ENCODE measurements around the gene UBA6.
"Not testable (repeated sequence)": the region's sequence is repeated elsewhere in the genome, so short reads cannot be mapped to it uniquely, and the experiment has no call there.

UBA6 gene

DNA sequence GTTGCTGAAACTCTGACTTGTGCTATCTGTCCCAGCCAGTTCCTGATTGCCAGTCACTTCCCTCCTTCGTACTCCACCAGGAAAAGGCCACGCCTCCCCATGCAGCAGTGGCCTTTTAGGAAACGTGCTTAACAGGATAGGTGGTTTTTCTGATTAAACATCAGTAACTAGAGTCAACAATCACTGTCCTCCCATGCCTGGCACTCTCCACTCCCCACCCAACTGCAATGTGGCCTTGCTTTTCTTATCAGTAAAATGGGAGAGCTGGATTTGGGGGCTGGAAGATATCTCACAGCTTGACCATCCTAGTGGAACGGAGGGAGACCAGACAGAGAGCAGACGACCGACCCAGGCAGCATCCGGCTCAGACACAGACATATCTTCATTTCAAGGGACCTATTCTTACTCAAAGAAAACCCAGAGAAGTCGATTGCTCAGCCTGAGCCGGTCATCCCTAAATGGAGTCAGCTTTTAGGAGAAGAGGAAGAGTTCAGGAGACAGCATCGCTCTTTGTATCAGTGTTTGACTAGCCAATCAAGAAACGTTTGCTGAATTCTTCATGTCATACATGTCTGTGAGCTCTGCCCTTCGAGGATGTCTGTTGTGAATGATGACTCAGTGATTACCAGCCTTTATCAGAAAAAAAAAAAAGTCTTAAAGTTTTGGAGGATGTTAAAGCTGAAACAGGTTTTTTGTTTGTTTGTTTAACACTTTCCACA is 12.7 kb upstream of the UBA6 start:
- no peak for DNase-seq (ENCODE audit: low read depth)

DNA sequence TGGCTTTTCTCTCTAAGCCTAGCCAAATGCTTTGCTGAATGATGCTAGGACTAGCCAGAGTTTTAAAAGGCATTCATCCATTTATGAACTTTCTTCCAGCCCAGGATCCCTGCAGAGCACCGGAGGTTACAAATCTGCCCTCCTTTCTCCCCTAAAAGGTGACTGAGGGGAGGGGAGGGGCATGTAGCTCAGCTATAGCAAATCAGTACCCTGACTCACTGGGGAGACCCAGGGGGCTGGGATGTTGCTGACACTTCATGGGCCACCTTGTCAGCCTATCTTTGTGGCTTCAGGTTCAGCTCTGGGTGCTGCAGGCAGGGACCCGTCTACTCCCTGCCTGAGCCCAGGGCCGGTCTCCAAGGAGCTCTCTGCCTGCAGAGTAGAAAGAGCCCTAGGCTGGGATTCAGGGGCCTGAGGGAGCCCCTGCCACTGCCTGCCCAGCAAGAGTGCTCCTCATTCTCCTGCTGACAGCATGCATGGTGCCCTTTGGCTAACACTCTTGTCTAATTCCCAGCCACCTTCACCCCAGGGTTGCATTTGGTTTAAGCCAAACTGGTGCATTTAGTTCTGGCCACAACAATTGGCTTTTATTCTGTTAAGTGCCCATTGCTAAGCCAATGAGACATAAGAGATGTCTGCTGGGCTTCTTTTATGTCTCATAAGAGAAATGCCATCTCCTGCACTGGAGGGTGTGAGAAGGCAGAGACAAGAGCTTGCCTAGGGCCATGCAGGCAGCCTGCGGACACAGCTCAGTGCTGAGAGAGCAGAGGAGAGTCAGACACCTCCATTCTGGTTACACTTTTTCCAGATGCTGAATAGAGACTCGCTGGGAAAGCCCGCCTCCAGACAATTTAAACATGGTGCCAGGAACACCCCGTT is 11.9 kb upstream of the UBA6 start:
- no peak for DNase-seq (ENCODE audit: low read depth)

DNA sequence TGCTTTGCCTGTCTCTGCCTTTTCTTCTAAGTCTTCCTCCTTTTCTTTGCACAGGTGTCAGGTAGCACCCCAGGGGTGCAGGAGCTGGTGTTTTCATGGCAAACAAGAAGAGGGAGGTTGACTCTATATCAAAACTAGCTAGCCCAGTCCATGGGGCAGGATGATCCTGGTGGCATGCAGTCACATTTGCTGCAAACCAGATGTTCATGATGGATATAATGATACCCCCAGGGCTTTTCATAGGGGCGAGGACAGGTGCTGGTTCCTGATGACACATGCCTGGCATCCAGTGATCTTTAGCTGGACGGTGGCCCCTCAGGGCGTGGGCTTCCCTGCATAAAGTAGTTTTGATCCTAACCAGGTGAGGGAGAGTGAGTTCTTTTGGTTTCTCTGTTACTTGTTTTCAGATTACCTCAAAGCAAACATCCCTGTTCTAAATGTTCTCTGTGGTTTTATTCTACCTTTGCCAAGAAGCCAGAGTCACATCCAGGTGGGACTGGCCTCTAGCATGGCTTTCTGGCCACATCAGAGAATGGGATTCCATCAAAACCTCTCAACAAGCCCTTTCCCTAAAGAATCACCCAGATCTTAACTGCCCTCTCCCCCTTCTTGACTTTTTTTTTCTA is 11.2 kb upstream of the UBA6 start:
- DNase-seq (ENCODE audit: low read depth) = no peak

DNA sequence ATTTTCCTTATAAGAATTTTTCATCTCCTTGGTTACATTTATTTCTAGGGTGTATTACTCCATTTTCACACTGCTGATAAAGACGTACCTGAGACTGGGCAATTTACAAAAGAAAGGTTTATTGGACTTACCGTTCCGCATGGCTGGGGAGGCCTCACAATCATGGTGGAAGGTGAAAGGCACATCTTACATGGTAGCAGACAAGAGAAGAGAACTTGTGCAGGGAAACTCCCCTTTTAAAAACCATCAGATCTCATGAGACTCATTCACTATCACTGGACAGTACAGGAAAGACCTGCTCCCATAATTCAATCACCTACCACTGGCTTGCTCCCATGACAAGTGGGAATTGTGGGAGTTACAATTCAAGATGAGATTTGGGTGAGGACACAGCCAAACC is 5.7 kb upstream of the UBA6 start:
- not testable (repeated sequence) for DNase-seq (ENCODE audit: low read depth)

DNA sequence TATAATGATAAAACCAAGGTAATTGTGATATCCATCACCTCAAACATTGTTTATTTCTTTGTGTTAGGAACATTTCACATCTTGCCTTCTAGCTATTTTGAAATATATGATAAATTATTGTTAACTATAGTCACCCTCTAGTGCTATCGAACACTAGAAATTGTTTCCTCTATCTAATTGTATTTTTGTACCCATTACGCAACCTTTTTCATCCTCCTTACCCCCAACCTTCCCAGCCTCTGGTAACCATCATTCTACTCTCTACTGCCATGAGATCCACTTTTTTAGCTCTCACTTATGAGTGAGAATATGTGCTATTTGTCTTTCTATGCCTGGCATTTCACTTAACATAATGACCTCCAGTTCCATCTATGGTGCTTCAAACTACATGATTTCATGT is 3.9 kb upstream of the UBA6 start:
- no peak for DNase-seq (ENCODE audit: low read depth)

DNA sequence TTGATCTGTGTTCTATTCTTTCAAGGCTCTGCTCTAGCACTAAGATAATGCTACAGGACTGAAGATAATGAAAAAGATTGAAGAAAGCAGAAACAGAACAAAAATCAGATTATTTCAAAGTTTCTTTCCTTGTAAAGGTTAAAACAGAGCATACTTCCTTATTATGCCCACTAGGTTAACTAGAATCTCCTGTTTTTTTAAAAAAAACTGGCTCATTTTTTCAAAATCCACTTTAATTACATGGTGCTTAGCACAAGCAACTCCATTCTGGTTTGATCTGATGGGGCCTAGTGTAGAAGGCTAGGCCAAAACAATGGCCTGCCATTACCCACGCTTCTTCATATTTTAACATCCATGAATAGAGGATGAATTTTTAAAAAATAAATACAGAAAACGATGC is 1.2 kb upstream of the UBA6 start:
- no peak for DNase-seq (ENCODE audit: low read depth)

DNA sequence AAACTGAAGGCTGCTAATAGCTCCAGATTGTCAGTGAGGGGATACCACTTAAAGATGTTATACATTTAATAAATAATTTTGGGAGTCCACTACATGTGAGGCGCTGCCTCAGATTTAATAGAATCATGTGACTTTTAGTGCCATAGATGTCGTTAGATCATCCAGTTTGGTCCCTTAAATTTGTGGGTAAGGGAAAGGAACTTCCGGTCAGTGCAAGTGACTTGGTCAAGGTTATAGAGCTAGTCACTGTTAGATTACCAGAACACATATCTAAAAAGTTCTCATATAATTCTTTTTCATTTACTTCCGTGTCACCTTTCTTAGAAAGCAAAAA is 529 bp upstream of the UBA6 start:
- DNase-seq (ENCODE audit: low read depth) = no peak

DNA sequence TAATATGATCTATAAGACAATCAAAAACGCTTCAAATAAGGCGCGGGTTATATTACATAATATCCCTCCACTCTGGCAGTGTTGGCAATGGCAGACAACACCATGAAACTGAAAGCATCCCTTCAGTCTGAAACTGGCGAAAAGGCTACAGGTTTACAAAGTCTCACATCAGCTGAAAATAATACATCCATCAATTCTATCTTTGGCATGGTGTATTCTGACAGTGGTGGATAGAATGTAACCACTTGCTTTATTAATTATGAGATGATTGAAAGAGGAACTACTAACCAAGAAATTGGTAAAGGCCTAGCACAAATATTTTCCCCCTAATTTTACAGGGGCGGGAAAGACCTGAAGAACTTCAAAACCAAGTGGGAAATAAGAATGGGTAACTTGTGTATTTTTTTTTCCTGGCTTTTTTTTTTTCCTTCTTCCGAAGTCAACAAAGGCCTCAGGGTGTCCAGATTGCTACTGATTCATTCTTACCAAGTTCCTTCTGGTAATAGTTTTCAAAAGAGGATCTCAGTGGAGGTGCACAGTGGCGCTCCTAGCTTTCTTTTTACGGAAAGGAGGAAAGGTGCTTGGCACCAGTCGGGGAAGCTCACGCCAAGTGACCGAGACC is 728 bp downstream of the UBA6 start:
- no peak for DNase-seq (ENCODE audit: low read depth)

DNA sequence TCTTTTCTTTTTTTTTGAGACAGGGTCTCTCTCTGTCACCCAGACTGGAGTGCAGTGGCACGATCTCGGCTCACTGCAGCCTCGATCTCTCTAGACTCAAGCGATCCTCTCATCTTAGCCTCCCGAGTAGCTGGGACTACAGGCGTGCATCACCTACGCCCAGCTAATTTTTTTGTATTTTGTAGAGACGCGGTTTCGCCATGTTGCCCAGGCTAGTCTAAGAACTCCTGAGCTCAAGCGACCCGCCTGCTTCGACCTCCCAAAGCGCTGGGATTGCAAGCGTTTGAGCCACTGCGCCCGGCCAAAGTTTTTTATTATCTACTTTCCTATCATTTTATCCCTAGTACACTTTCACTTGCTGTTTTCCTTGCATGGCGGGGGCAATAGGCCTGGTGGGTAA is 1.4 kb downstream of the UBA6 start:
- DNase-seq (ENCODE audit: low read depth) = no peak

DNA sequence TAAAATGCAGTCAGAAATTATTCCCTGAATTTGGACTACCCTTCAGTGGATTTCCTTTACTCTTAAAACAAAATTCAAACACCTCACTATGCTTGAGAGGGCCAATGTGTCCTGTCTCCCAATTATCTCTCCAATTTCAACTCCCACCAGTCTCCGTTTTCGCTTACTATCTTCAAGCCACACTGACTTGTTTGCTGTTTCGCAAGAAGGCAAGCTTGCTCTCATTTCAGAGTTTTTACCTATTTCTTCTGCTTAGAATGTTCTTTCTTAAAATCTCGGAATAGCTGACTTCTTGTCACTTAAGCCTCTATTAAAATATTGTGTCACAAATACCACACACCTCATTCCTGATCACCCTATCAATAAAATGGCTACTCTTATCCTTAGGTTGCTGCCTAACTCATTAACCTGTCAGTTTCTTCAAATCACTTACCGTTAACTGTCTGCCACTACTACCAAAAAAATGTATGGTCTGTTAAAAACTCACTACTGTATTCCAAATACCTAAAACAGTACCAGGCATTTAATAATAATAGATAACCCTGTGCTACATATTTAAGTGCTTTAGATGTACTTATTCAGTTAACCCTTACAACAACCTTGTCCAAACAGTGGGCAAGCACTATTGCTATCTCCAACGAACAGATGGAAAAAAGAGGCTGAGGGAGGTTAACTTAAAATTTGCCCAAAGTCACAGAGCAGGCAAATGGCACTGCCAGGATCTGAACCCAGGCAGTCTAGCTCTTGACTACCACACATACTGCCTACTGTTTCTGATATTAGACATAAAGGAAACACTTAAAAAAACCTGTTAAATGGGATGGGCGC is 2.9 kb downstream of the UBA6 start:
- DNase-seq (ENCODE audit: low read depth) = no peak

DNA sequence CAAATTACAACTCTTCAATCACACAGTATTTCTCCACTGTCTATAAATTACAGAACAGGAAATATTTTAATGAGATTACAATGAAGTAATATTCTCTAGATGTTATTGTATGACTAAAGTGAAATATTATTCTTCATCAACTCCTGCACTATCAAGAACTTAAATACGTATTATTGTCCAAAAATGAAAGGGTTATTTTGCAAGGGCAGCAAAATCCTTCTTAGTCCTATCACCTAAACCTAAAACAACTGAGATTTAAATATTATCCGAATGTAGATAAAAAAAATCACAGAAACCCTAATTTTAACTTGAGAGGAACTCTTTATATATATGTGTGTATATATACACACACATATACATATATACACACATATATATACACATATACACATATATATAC is 4.9 kb downstream of the UBA6 start:
- no peak for DNase-seq (ENCODE audit: low read depth)

DNA sequence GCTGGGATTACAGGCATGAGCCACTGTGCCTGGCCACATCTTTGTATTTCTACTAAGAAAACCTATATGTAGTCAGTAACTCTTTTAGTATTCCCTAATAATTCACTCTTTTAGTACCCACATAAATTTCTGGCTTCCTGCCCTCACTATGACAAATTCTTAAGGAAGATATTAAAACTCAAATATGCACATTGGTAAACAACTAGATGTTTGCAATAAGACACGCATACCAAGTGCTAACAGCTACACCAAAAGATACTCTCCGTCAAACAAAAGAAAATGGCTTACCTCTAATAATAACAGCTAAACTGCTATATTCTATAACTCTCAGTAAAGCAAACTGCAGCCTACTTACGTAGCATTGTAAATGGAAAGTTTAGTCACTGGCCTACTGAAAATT is 6.3 kb downstream of the UBA6 start:
- no peak for DNase-seq (ENCODE audit: low read depth)

DNA sequence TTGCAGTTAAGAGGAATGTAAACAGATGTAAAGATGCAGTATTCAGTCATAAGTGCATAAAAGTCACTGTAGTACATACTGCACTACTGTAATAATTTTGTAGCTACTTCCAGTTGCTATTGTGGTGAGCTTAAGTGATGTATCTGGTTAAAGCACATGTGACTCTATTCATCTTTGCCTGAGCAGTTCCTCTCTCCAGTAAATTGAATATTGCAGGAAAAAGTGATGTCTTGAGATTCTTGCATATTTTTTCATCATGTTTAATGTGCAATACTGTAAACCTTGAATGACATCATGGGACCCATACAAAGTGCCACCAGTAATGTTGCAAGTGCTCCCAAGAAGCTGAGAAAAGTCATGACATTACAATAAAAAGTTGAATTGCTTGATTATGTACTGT is 9.6 kb downstream of the UBA6 start:
- DNase-seq (ENCODE audit: low read depth) = no peak

DNA sequence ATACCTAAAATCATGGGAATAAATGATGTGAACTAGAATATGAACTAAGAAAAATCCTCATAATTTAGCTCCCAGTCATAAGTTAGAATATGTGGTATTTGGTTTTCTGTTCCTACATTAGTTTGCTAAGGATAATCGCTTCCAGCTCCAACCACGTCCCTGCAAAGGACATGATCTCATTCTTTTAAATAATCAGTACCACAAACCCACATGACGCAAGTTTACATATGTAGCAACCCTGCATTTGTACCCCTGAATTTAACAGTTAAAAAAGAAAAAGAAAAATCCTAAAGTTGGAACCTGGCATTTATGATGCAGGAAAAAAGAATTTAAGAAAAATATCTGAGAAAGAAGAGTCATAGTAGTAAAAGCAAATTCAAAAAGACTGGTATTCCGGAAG is 13.3 kb downstream of the UBA6 start:
- no peak for DNase-seq (ENCODE audit: low read depth)

DNA sequence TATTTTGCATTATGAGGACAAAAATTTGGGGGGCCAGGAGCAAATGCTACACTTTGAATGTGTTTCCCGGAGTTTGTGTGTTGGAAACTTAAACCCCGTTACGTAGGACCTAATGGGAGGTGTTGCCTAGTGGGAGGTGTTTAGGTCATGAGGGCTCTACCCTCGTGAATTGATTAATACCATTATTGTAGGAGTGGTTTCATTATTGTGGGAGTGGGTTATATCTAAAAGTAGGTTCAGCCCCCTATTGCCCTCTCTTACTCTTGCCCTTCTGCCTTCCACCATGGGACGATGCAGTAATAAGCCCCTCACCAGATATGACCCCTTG is 15.5 kb downstream of the UBA6 start:
- no peak for DNase-seq (ENCODE audit: low read depth)

DNA sequence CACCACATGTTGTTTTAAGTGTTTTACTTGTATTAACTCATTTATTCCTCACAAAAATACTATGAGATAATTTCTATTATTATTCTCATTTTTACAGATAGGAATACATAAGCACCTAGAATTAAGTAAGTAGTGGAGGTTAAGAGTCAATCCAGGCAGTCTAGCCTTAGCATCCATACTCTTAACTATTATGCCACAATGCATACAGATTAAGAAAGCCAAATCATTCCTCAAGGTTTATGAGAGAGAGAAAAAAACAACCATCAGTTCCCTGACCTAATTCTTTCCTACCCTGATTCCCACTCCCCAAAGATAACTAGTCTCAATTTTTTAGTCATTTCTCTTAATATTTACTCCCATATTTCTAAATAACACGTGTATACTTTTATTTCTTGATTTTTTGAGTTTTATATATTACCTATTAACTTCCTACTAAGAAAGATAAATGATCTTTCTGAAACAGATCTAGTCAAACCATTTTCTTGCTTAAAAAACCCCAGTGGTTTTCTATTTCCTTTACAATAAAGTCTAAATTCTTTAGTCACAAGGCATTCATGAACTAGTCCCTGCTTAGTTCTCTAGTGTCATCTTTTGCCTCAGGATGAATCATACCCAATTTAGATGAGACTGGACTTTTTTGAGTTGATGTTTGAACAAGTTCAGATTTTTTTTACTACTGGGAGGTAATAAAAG is 16.0 kb downstream of the UBA6 start:
- DNase-seq (ENCODE audit: low read depth) = no peak

DNA sequence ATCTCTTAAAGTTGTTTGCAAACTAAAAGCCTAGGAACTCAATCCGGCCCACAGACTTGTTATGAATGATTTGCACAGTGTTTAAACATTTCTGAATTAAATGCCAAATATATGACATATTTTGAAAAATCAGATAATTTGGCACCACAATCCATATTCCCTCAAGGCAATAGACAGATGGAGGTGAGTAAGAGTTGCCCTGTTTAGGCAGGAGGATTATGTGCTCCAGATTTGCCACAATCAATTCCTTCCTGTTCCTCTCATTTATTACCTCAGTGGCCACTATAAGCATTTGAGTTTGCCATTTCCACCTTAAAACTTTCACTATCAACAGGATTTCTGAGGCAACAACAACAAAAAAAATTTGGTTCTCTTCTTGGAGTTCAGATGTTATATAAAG is 18.7 kb downstream of the UBA6 start:
- no peak for DNase-seq (ENCODE audit: low read depth)

DNA sequence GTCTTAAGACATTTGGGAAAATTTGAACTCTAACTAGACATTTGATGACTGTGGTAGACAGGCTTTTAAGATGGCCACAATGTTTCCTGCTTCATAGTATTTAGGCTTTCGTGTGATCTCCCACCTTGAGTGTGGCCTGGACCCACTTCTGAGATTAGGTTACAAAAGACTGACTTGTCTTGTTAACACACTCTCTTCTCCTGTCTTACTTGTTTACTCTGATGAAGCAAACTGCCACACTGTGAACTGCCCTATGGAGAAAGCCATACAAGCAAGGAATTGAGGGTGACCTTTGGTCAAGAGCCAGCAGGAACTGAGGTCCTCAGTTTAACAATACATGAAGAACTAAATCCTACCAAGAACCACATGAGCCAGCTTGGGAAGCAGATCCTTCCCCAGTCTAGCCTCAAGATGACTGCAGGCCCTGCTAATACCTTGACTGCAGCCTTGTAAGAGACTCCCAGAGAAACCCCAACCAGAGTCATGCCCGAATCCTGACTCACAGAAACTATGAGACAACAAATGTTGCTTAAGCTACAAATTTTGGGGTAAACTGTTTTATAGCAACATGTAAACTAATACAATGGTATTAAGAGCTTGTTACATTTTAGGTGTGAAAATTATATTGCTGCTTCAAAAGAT is 20.3 kb downstream of the UBA6 start:
- no peak for DNase-seq (ENCODE audit: low read depth)

DNA sequence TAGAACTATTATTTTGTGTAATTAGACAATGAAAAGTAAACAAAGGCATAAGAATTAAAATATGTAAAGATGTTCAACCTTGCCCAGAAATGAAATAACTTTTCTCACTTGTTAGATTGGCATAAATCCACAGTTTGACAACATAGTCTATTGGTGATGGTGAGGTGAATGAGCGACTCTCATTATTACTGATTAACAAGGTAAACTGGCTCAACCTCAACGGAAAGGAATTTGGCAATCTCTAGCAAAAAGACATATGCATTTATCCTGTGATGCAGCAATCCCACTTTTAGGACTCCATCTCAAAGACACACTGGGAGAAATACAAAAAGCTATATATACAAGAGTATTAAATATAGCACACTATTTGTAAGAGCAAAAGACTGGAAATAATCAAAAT is 22.3 kb downstream of the UBA6 start:
- DNase-seq (ENCODE audit: low read depth) = no peak

DNA sequence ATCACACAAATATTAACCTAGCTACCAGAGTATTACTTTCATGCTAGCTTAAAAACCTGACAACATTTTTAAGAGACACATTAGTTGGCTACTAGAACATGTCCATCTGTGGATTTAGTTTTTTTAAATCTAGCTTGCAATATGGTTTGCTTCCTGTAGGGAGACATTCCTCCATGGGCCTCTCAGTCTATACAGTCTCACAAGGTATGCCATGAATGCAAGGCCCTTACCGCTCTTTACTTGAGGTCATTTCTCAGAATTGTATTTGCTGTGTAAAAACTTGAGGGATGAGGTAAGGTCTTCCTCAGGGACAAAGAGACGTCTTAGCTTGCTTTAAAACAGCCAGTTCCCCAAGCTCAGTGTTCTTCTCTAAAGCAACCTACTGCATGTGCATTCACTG is 26.9 kb downstream of the UBA6 start:
- DNase-seq (ENCODE audit: low read depth) = no peak

DNA sequence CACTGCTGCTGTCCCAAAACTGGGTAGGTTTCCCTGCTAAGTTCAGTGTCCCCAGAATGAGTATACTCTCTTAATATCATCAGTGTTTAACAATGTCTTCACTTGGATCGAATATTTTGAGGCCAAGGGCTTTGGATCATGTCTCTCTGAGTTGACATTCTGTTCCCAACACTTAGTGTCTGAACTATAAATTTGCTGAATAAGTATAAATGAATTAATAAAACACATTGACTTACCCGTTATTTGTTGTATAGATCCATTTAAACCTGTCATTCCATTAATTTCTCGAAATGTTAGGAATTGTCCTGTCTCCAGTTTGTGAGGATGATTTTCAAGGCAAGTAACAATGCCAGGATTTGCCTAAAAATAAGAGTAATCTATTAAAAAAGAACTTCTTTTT is 32.6 kb downstream of the UBA6 start:
- no peak for DNase-seq (ENCODE audit: low read depth)

Measured in stimulated activated CD8-positive, alpha-beta memory T cell treated with anti-CD3 and anti-CD28 coated beads, Interleukin-12 subunit alpha, Interleukin-12 subunit beta, amount 100 ng/mL, for 1 hour (primary cell).